K562 (cell line): ENCODE data around the gene COQ7. TPM values are rescaled to one million over a fixed set of nuclear protein-coding genes. Genes with fewer than 3 reads are reported as not detected.

Experiments
- CBFA2T2 ChIP-seq: fragments of 450-650 bp; conservative IDR thresholded peaks from 2 replicates; pipeline ENCODE4 v1.6.1; 2017; ENCODE audit warnings: mild to moderate bottlenecking
- ERF ChIP-seq: fragments of 450-650 bp; formaldehyde crosslinking; IDR thresholded peaks from 2 replicates; pipeline ENCODE4 v1.4.0; 2020; ENCODE audit warnings: mild to moderate bottlenecking, mixed read lengths
- NFYB ChIP-seq: IDR thresholded peaks from 2 replicates; pipeline ENCODE4 v1.6.1; 2011; ENCODE audit warnings: mild to moderate bottlenecking, moderate library complexity; ENCODE audit not compliant: insufficient read length; ENCODE audit errors: extremely low read depth
- PTBP1 ChIP-seq: fragments of 200-400 bp; formaldehyde crosslinking; IDR thresholded peaks from 2 replicates; pipeline ENCODE4 v1.6.1; 2017; ENCODE audit warnings: low read depth, low read length
- RAD51 ChIP-seq: fragments of 450-650 bp; IDR thresholded peaks from 2 replicates; pipeline ENCODE4 v1.7.1; 2016; ENCODE audit warnings: low read depth, mild to moderate bottlenecking, borderline replicate concordance
- ZNF253 ChIP-seq: fragments of 250-450 bp; sonication (Bioruptor Pico); conservative IDR thresholded peaks from 2 replicates; pipeline ENCODE4 v1.6.1; 2021; ENCODE audit warnings: mild to moderate bottlenecking
- polyA plus RNA-seq, 8 experiments: library from polyadenylated mRNA; depleted of rRNA in 4 of 8; stranded (reverse) in 5 of 8; unstranded in 3 of 8; fragments of >200 nt; fragmentation: Nextera tagmentation in 2 of 8; fragmentation: Illumina TruSeq in 1 of 8; extraction: Ambion mirVana in 2 of 8; extraction: Trizol in 1 of 8; gene quantifications; 2 replicates each; pipeline versions ENCODE4 v1.2.1 to v1.2.3, GENCODE V29; 2011 to 2014; ENCODE audit warnings: inconsistent platforms in 1 of 8, missing spikeins in 1 of 8
- total RNA-seq, 7 experiments: library from RNA; depleted of rRNA in 6 of 7; stranded (reverse); fragments of >200 nt in 6 of 7; fragmentation: Illumina TruSeq in 2 of 7; extraction: Trizol in 2 of 7; gene quantifications; 2 replicates each; pipeline versions ENCODE4 v1.2.1 to v1.2.3, GENCODE V29; 2011 to 2021; ENCODE audit warnings: low replicate concordance in 1 of 7
- TF ChIP-seq, protein P1 (sequence below): fragments of 450-650 bp; IDR thresholded peaks from 2 replicates; pipeline ENCODE4 v1.6.1; 2016; ENCODE audit warnings: mild to moderate bottlenecking, moderate library complexity
- TF ChIP-seq, protein P2 (sequence below), 2 experiments: IDR thresholded peaks; 2 replicates each; pipeline ENCODE4 v1.6.1; 2011; ENCODE audit warnings: borderline replicate concordance in 1 of 2, control low read depth in 1 of 2, low read depth in 1 of 2, low read length in 1 of 2, mild to moderate bottlenecking in 1 of 2, mixed read lengths in 1 of 2, moderate library complexity in 1 of 2; ENCODE audit not compliant: insufficient read depth in 1 of 2, insufficient read length in 1 of 2, poor library complexity in 1 of 2, severe bottlenecking in 1 of 2; ENCODE audit errors: extremely low read depth in 1 of 2
- TF ChIP-seq, protein P3 (sequence below): sonication (generic); formaldehyde crosslinking; IDR thresholded peaks from 2 replicates; pipeline ENCODE4 v1.9.0; 2022; ENCODE audit warnings: mild to moderate bottlenecking, missing genetic modification reagents

The COQ7 gene
- total and polyA plus RNA-seq, 9 of the 15 experiments (the other 6 are each of a cell fraction or from before 2014, with no cell fraction given), result 2.3 to 26.1 (median 15.2) TPM

DNA sequence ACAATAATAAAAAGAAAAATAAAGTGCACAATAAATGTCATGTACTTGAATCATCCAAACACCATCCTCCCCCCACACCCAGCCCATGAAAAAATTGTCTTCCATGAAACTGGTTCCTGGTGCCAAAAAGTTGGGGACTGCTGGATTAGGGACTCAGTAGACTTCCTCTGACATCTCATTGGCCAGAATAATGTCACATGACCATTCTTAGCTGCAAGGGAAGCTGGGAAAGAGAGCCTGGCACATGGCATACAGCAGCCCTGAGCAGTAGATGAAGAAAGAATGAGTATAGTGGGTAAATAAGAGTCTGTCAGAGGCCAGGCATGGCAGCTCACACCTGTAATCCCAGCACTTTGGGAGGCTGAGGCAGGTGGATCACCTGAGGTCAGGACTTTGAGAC lies 58.9 kb downstream of the COQ7 start (continued):
- TF ChIP-seq, protein P1, sequence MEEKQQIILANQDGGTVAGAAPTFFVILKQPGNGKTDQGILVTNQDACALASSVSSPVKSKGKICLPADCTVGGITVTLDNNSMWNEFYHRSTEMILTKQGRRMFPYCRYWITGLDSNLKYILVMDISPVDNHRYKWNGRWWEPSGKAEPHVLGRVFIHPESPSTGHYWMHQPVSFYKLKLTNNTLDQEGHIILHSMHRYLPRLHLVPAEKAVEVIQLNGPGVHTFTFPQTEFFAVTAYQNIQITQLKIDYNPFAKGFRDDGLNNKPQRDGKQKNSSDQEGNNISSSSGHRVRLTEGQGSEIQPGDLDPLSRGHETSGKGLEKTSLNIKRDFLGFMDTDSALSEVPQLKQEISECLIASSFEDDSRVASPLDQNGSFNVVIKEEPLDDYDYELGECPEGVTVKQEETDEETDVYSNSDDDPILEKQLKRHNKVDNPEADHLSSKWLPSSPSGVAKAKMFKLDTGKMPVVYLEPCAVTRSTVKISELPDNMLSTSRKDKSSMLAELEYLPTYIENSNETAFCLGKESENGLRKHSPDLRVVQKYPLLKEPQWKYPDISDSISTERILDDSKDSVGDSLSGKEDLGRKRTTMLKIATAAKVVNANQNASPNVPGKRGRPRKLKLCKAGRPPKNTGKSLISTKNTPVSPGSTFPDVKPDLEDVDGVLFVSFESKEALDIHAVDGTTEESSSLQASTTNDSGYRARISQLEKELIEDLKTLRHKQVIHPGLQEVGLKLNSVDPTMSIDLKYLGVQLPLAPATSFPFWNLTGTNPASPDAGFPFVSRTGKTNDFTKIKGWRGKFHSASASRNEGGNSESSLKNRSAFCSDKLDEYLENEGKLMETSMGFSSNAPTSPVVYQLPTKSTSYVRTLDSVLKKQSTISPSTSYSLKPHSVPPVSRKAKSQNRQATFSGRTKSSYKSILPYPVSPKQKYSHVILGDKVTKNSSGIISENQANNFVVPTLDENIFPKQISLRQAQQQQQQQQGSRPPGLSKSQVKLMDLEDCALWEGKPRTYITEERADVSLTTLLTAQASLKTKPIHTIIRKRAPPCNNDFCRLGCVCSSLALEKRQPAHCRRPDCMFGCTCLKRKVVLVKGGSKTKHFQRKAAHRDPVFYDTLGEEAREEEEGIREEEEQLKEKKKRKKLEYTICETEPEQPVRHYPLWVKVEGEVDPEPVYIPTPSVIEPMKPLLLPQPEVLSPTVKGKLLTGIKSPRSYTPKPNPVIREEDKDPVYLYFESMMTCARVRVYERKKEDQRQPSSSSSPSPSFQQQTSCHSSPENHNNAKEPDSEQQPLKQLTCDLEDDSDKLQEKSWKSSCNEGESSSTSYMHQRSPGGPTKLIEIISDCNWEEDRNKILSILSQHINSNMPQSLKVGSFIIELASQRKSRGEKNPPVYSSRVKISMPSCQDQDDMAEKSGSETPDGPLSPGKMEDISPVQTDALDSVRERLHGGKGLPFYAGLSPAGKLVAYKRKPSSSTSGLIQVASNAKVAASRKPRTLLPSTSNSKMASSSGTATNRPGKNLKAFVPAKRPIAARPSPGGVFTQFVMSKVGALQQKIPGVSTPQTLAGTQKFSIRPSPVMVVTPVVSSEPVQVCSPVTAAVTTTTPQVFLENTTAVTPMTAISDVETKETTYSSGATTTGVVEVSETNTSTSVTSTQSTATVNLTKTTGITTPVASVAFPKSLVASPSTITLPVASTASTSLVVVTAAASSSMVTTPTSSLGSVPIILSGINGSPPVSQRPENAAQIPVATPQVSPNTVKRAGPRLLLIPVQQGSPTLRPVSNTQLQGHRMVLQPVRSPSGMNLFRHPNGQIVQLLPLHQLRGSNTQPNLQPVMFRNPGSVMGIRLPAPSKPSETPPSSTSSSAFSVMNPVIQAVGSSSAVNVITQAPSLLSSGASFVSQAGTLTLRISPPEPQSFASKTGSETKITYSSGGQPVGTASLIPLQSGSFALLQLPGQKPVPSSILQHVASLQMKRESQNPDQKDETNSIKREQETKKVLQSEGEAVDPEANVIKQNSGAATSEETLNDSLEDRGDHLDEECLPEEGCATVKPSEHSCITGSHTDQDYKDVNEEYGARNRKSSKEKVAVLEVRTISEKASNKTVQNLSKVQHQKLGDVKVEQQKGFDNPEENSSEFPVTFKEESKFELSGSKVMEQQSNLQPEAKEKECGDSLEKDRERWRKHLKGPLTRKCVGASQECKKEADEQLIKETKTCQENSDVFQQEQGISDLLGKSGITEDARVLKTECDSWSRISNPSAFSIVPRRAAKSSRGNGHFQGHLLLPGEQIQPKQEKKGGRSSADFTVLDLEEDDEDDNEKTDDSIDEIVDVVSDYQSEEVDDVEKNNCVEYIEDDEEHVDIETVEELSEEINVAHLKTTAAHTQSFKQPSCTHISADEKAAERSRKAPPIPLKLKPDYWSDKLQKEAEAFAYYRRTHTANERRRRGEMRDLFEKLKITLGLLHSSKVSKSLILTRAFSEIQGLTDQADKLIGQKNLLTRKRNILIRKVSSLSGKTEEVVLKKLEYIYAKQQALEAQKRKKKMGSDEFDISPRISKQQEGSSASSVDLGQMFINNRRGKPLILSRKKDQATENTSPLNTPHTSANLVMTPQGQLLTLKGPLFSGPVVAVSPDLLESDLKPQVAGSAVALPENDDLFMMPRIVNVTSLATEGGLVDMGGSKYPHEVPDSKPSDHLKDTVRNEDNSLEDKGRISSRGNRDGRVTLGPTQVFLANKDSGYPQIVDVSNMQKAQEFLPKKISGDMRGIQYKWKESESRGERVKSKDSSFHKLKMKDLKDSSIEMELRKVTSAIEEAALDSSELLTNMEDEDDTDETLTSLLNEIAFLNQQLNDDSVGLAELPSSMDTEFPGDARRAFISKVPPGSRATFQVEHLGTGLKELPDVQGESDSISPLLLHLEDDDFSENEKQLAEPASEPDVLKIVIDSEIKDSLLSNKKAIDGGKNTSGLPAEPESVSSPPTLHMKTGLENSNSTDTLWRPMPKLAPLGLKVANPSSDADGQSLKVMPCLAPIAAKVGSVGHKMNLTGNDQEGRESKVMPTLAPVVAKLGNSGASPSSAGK, result peak; percentile 60
- TF ChIP-seq, protein P2, sequence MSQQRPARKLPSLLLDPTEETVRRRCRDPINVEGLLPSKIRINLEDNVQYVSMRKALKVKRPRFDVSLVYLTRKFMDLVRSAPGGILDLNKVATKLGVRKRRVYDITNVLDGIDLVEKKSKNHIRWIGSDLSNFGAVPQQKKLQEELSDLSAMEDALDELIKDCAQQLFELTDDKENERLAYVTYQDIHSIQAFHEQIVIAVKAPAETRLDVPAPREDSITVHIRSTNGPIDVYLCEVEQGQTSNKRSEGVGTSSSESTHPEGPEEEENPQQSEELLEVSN (IDR thresholded peaks at IDR 0.05; ENCODE audit: borderline replicate concordance in 1 of 2, extremely low read depth in 1 of 2, insufficient read depth in 1 of 2, insufficient read length in 1 of 2, low read depth in 1 of 2, low read length in 1 of 2, poor library complexity in 1 of 2, severe bottlenecking in 1 of 2), result peak in 1 of 2 experiments; percentile 52
- TF ChIP-seq NFYB, result peak; percentile 84
- TF ChIP-seq, protein P3, sequence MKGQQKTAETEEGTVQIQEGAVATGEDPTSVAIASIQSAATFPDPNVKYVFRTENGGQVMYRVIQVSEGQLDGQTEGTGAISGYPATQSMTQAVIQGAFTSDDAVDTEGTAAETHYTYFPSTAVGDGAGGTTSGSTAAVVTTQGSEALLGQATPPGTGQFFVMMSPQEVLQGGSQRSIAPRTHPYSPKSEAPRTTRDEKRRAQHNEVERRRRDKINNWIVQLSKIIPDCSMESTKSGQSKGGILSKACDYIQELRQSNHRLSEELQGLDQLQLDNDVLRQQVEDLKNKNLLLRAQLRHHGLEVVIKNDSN (CRISPR knock-in tag), result peak; percentile 79
- TF ChIP-seq CBFA2T2, result peak; percentile 21; the same call in 1 of the 2 replicates
- TF ChIP-seq ERF, result no peak
- peak; percentile 54; the same call in 1 of the 2 replicates for TF ChIP-seq RAD51
- TF ChIP-seq PTBP1, result no peak
- no peak for TF ChIP-seq ZNF253 (CRISPR knock-in tag)
